Hepatocyte (in vitro differentiated cells): ENCODE results near the gene XRCC1. TPM values are rescaled to one million over a fixed set of nuclear protein-coding genes. Genes with fewer than 3 reads are reported as not detected.

Experiments
- DNase-seq: peaks from one replicate; pipeline ENCODE4 v3.0.0-alpha.2; 2016; ENCODE audit warnings: low spot score
- H2AFZ ChIP-seq: fragments of 200-600 bp; sonication (generic); 2 replicates; pipeline ENCODE4 v1.6.0; 2016; ENCODE audit warnings: antibody characterized with exemption, mild to moderate bottlenecking
- H3K27ac ChIP-seq: fragments of 200-600 bp; sonication (generic); 2 replicates; pipeline ENCODE4 v1.5.1; 2016; ENCODE audit warnings: mild to moderate bottlenecking
- H3K27me3 ChIP-seq: fragments of 200-600 bp; sonication (generic); 2 replicates; pipeline ENCODE4 v1.6.1; 2016
- H3K36me3 ChIP-seq: fragments of 200-600 bp; sonication (generic); replicated peaks from 2 replicates; pipeline ENCODE4 v1.5.1; 2016; ENCODE audit warnings: low read depth; ENCODE audit not compliant: insufficient read depth
- H3K4me1 ChIP-seq: fragments of 200-600 bp; sonication (generic); 2 replicates; pipeline ENCODE4 v1.5.1; 2016; ENCODE audit warnings: mild to moderate bottlenecking, moderate library complexity; ENCODE audit not compliant: insufficient read depth
- H3K4me2 ChIP-seq: fragments of 200-600 bp; sonication (generic); 2 replicates; pipeline ENCODE4 v1.6.0; 2016
- H3K4me3 ChIP-seq: fragments of 200-600 bp; sonication (generic); 2 replicates; pipeline ENCODE4 v1.5.1; 2016; ENCODE audit warnings: mild to moderate bottlenecking
- H3K79me2 ChIP-seq: fragments of 200-600 bp; sonication (generic); 2 replicates; pipeline ENCODE4 v1.6.0; 2017; ENCODE audit warnings: mild to moderate bottlenecking
- H3K9me2 ChIP-seq: fragments of 200-600 bp; sonication (generic); replicated peaks from 2 replicates; pipeline ENCODE4 v1.6.0; 2017; ENCODE audit warnings: mild to moderate bottlenecking; ENCODE audit not compliant: insufficient read depth
- H3K9me3 ChIP-seq: fragments of 200-600 bp; sonication (generic); 2 replicates; pipeline ENCODE4 v1.5.1; 2016; ENCODE audit warnings: low read depth, mild to moderate bottlenecking
- H4K20me1 ChIP-seq: fragments of 200-600 bp; sonication (generic); 2 replicates; pipeline ENCODE4 v1.6.0; 2016; ENCODE audit warnings: mild to moderate bottlenecking; ENCODE audit not compliant: insufficient read depth, poor library complexity, severe bottlenecking
- CTCF ChIP-seq: fragments of 200-600 bp; sonication (generic); IDR thresholded peaks from 2 replicates; pipeline ENCODE4 v1.5.1; 2016; ENCODE audit warnings: antibody characterized with exemption, mild to moderate bottlenecking; ENCODE audit not compliant: poor library complexity
- EZH2 ChIP-seq: fragments of 200-600 bp; sonication (generic); IDR thresholded peaks from 2 replicates; pipeline ENCODE4 v1.6.1; 2016; ENCODE audit warnings: antibody characterized with exemption, mild to moderate bottlenecking, borderline replicate concordance
- EZH2phosphoT487 ChIP-seq: fragments of 200-600 bp; sonication (generic); IDR thresholded peaks from one replicate; pipeline ENCODE4 v1.6.1; 2018; ENCODE audit warnings: antibody characterized with exemption, mild to moderate bottlenecking, low read depth, moderate library complexity; ENCODE audit not compliant: unreplicated experiment, severe bottlenecking
- WGBS: methylation state at CpG from one replicate; pipeline ENCODE4 v1.1.6; 2016; ENCODE audit warnings: low lambda C conversion rate; ENCODE audit errors: missing lambda C conversion rate; 5-methylcytosine and 5-hydroxymethylcytosine counted together
- polyA plus RNA-seq: library from polyadenylated mRNA; unstranded; fragments of >200 nt; fragmentation: Nextera tagmentation; extraction: Ambion mirVana; gene quantifications from 2 replicates; pipeline ENCODE4 v1.2.1, GENCODE V29; 2016
- total RNA-seq: library from RNA; depleted of rRNA; stranded (reverse); fragments of >200 nt; gene quantifications from 2 replicates; pipeline ENCODE4 v1.2.3, GENCODE V29; 2014

The XRCC1 gene
- total and polyA plus RNA-seq, 2 experiments from 2014 or later, result 27.8 to 34.3 TPM

DNA sequence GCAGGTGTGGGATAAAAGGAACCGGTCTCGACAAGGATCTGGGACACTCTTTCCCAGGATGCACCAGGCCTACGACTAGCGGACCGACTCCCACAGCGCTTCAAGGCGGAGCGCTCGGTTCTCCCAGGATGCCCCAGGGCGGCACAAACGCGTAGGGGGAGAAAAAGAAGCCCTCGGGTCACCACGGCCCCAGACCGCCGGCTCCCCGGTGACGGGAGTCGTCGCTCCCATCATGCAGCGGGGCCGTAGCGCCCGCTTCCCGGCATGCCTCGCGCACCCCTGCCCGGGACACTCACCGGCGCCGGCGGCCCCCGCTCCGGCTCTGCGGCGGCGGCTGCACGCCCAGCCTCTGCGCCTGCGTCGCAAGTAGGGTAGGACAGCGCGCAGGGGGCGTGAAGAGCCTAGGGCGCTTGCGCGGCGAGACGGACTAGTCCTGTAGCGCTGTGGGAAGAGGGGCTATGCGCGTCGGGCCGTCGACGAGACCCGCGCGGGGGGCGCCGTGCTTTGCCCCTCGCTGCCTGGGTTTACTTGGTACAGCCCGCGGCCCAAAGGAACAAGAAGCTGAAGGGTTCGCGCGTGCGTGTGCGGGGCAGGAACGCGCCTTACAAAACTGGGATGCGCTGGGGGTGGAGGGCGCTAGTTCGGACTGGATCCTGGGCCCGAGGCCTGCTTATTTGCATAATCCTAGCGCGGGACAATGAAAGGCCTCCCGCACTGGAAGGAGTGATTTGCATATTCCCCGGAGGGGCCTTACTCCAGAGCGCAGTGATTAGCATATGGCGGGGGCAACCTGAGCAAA lies 44.1 kb upstream of the XRCC1 start, which contains the start of gene ZNF428:
ZNF428 (minus strand) TSS at position 368 of the 799 bp plus-strand sequence. CDS start 5,325 bp downstream, outside the sequence.
- WGBS, result 1% methylated on average over 77 of the region's 81 CpGs
- peak within 1 kb of the TSS; percentile 85 for H3K4me2 ChIP-seq
- peak within 1 kb of the TSS; percentile 84 for H2AFZ ChIP-seq
- peak; percentile 96 for DNase-seq
- H3K27ac ChIP-seq, result peak within 1 kb of the TSS; percentile 98
- no peaks in the 10 kb centered on the region for H3K9me2 ChIP-seq
- H3K4me3 ChIP-seq, result peak within 1 kb of the TSS; percentile 44
- H3K27me3 ChIP-seq, result no peaks in the 10 kb centered on the region
- H3K9me3 ChIP-seq, result no peaks in the 10 kb centered on the region
- peaks cover 50% of the 10 kb centered on the region for H3K79me2 ChIP-seq
- H4K20me1 ChIP-seq, result no peaks in the 10 kb centered on the region
- peaks cover 7% of the 10 kb centered on the region for H3K4me1 ChIP-seq
- TF ChIP-seq CTCF (no peak), EZH2phosphoT487 (no peak)
- H3K36me3 ChIP-seq, result no peaks in the 10 kb centered on the region

GRCh38 chr19:43618921-43619261 lies 43.6 kb upstream of the XRCC1 start:
- WGBS, result 2% methylated on average over 14 of the region's 14 CpGs
- no peaks in the 10 kb centered on the region for H3K27me3 ChIP-seq
- DNase-seq, result peak; percentile 65
- no peaks in the 10 kb centered on the region for H3K9me3 ChIP-seq
- H4K20me1 ChIP-seq, result no peaks in the 10 kb centered on the region
- no peaks in the 10 kb centered on the region for H3K9me2 ChIP-seq
- peak overlapping the region; percentile 84 for H2AFZ ChIP-seq
- TF ChIP-seq EZH2phosphoT487 (no peak), CTCF (no peak), EZH2 (no peak)
- H3K4me2 ChIP-seq, result peak overlapping the region; percentile 85
- no peaks in the 10 kb centered on the region for H3K36me3 ChIP-seq
- H3K4me1 ChIP-seq, result peaks cover 7% of the 10 kb centered on the region
- H3K27ac ChIP-seq, result peak overlapping the region; percentile 98
- peak overlapping the region; percentile 44 for H3K4me3 ChIP-seq
- peaks cover 50% of the 10 kb centered on the region for H3K79me2 ChIP-seq

DNA sequence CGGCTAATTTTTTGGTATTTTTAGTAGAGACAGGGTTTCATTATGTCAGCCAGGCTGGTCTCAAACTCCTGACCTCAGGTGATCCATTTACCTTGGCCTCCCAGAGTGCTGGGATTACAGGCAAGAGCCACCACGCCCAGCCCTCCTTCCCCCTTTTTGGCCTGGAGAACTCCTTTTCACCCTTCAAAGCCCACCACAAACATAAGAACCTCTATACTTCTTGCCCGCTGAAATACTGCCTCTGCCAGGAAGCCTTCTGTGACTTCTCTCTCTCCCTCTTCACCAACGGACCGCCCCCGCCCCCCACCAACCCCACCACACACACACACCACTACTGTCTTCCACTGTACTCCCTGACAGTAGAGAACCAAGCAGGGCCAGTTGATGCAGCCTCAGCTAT lies 41.6 kb upstream of the XRCC1 start:
- Histone ChIP-seq H2AFZ (no peak overlapping the region), H3K4me2 (no peak overlapping the region), H3K36me3 (no peaks in the 10 kb centered on the region), H3K27me3 (no peaks in the 10 kb centered on the region), H4K20me1 (no peaks in the 10 kb centered on the region), H3K4me3 (no peak overlapping the region), H3K9me3 (no peaks in the 10 kb centered on the region), H3K4me1 (peaks cover 7% of the 10 kb centered on the region), H3K27ac (no peak overlapping the region), H3K79me2 (peaks cover 57% of the 10 kb centered on the region), H3K9me2 (no peaks in the 10 kb centered on the region)
- TF ChIP-seq CTCF (no peak), EZH2phosphoT487 (no peak)
- 99% methylated on average over 6 of the region's 6 CpGs for WGBS
- DNase-seq, result no peak
